Stromal cell of bone marrow (primary cell): ENCODE results near the gene DIP2A.
A peak's percentile ranks its signal among the peaks of the same experiment; 100 is the strongest.

Experiments
- DNase-seq: peaks from one replicate; pipeline ENCODE4 v3.0.0-alpha.2; 2012; ENCODE audit warnings: low read depth

The DIP2A gene, protein sequence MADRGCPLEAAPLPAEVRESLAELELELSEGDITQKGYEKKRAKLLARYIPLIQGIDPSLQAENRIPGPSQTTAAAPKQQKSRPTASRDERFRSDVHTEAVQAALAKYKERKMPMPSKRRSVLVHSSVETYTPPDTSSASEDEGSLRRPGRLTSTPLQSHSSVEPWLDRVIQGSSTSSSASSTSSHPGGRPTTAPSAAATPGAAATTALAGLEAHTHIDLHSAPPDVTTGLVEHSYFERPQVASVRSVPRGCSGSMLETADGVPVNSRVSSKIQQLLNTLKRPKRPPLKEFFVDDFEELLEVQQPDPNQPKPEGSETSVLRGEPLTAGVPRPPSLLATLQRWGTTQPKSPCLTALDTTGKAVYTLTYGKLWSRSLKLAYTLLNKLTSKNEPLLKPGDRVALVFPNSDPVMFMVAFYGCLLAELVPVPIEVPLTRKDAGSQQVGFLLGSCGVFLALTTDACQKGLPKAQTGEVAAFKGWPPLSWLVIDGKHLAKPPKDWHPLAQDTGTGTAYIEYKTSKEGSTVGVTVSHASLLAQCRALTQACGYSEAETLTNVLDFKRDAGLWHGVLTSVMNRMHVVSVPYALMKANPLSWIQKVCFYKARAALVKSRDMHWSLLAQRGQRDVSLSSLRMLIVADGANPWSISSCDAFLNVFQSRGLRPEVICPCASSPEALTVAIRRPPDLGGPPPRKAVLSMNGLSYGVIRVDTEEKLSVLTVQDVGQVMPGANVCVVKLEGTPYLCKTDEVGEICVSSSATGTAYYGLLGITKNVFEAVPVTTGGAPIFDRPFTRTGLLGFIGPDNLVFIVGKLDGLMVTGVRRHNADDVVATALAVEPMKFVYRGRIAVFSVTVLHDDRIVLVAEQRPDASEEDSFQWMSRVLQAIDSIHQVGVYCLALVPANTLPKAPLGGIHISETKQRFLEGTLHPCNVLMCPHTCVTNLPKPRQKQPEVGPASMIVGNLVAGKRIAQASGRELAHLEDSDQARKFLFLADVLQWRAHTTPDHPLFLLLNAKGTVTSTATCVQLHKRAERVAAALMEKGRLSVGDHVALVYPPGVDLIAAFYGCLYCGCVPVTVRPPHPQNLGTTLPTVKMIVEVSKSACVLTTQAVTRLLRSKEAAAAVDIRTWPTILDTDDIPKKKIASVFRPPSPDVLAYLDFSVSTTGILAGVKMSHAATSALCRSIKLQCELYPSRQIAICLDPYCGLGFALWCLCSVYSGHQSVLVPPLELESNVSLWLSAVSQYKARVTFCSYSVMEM (N-terminal part only)

DNA sequence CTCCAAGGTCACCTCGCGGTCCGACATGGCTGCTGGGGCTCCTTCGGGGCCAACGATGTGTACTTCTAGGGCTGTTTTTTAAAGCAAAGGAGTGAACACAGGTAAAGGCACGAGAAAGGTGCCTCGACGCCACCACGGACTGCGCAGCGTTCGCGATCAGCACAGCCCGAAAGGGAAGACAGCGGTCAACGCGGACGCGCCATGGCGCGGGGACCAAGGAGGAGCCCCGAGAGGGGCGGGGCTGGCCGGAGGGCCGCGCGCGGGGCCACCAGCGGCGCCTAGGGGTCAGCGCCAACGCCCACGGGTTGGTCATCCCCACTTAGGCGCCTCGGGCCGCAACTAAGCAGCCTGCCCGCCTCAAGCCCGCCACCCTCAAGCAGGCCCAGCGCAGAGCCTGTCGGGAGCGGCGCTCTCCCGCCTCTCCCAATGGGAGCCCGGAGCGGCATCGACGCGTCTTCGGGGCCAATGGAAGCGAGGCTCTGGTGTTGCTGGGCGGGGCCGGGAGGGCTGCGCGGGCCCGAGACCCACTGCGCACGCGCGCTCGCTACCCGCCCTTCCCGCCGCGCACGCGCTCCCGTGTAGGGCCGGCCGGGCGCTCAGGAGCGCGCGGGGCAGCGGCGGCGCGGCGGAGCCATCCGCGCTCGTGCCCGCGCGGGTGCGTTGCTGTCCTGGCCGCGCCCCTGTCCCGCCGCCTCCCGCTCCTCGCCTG, at the start of gene DIP2A:
DIP2A (plus strand) TSS at position 577 of the 709 bp plus-strand sequence. CDS start 241 bp downstream, outside the sequence.
- DNase-seq = peak; percentile 95

DNA sequence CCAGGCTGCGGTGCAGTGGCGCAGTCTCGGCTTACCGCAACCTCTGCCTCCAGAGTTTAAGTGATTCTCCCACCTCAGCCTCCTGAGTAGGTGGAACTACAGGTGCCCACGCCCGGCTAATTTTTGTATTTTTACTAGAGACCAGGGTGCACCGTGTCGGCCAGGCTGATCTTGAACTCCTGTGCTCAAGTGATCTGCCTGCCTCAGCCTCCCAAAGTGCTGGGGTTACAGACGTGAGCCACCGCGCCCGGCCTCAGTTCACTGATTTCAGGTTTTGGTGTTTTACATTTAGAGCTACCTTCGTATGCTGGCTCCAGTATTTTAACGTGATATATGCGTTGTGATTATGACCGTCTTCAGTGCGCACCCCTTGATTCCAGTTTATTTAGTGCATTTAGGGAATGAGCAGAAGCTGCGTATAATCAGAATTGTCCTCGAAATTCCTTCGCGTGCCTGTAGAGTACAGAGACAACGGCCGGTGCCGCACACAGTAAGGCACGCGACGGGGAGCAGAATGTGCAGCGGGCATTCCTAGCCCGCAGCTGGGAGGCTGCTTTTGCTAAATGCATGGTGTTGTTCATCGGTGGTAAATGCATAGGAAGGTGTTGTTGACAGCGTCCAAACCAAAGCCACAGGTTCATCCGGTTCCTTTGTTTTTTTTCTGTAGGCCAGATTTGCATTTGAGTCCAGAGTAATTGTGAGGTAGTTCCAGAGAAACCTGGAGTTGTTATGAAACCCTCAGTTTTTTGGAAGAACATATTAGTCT, 48.9 kb upstream of the DIP2A start:
- no peak for DNase-seq

DNA sequence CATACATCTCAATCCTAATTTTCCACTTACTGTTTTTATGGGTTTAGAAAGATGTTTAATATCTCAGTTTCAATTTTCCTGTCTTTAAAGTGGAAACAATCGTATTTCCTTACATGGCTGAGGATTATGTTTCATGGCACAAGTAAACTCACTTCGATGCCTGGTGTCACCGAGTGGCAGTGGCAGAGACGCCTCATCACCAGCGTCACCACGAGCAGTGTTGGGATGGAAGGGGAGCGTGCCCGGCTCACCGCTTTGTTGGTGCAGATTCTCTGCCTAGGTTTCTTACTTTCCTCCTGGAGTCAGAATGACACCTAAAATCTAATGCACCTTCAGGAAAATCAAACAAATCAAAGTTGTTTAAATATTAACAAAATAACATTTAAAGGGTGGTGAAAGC, 48.2 kb upstream of the DIP2A start:
- DNase-seq = no peak

DNA sequence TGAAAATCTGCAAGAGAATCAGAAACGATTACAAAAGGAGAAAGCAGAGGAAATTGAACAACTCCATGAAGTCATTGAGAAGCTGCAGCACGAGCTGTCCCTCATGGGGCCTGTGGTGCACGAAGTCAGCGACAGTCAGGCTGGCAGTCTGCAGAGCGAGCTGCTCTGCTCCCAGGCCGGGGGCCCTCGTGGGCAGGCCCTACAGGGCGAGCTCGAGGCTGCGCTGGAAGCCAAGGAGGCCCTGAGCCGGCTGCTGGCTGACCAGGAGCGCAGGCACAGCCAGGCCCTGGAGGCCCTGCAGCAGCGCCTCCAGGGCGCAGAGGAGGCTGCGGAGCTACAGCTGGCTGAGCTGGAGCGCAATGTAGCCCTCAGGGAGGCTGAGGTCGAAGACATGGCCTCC, 47.5 kb upstream of the DIP2A start:
- DNase-seq = no peak

DNA sequence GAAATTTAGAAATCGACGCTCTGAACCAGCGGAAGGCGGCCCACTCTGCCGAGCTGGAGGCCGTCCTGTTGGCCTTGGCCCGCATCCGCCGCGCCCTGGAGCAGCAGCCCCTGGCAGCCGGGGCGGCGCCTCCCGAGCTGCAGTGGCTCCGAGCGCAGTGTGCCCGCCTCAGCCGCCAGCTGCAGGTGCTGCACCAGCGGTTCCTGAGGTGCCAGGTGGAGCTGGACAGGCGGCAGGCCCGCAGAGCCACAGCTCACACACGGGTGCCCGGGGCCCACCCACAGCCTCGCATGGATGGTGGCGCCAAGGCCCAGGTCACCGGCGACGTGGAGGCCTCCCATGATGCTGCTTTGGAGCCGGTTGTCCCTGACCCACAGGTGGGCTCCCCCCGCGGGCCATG, 47.0 kb upstream of the DIP2A start:
- DNase-seq = no peak

DNA sequence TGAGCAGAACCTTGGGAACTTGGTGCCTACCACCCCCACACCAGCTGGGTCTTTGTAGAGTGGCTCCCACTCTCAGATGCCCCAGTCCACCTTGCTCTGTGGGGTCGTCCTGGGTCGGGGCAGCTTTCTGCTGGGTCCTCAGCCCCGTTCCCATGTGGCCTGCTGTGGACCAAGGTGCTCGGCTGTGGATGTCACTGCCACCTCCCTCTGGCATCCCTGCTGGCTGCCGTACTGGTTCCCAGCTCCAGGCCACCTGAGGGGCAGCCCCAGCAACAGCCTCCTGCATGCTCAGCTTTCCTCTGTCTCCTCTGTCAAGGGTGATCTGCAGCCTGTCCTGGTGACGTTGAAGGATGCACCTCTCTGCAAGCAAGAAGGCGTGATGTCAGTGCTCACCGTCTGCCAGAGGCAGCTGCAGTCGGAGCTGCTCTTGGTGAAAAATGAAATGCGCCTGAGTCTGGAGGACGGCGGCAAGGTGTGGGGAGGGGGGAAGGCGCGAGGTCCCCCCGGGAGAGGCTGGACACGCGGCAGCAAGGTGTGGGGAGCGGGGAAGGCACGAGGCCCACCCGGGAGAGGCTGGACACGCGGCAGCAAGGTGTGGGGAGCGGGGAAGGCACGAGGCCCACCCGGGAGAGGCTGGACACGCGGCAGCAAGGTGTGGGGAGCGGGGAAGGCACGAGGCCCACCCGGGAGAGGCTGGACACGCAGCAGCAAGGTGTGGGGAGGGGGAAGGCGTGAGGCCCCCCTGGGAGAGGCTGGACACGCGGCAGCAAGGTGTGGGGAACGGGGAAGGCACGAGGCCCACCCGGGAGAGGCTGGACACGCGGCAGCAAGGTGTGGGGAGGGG, 45.9 kb upstream of the DIP2A start:
- no peak for DNase-seq

DNA sequence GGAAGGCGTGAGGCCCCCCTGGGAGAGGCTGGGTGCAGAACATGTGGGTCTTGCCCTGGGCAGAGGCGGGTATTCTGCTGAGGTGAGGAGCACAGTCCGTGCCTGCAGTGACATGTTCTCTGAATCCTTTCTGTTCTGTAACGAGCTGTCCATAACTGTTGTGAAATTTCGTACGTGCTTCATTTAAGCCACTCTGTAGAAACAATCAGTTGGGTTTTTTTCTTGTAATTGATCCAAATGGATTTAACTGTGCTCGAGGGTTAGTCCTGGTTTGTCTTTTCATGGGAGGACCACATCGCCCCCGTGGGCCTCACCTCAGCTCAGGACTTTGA, 45.4 kb upstream of the DIP2A start:
- DNase-seq = no peak

DNA sequence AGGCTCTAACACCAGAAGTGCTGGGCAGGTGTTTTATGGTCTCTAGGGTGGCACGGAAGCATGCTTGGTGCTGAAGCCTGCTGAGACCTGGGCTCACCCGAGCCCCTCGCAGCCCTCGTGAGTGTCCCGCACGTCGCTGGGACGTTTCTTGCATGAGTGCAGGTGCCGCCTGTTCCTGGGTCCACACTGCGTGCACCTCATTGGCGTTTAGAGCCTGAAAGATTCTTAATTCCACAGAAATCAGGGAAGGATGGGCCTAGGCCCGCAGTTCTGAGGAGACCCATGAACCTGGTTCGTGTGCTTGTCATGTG, 43.8 kb upstream of the DIP2A start:
- DNase-seq = no peak

DNA sequence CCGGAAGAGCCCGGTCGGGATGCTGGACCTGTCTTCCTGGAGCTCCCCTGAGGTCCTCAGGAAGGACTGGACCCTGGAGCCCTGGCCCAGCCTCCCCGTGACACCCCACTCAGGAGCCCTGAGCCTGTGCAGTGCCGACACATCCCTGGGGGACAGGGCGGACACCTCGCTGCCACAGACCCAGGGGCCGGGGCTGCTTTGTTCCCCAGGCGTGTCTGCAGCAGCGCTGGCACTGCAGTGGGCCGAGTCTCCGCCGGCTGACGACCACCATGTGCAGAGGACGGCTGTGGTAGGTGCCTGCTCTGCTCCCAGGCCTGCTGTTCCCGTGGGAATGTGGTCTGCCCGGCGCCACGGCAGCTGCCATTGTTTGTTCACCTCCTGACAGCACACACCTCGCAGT, 42.1 kb upstream of the DIP2A start:
- no peak for DNase-seq

DNA sequence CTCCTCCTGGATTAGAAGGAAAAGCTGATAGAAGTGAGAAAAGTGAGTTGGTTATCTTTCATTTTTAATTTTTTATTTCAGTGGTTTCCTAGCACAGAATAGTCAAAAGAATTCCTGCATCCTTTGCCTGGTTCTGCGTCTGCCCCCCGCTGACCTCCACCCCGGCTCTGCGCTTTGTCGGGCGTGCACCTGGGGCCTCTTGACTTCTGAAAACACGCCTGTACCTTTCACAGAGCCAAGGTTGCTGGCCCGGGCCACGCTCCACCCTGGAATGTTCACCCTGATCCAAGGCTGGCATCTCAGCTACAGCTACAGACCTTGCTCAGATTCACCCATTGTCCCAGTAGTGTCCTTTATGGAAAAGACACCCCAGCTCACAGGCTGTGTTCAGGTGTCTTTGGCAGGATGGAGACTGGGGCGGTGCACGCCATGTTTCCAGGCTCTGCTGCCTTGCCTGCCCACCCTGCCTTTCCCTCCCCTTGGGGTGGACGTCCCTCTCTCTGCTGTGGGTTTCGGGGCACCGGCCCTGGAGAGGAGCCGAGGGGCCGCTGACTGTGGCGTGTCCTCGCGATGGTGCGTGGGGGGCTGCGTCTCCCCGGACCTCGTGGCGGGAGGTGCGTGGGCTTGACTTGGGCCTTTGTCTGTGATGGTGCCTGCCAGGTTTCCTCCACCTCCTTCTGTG, 40.3 kb upstream of the DIP2A start:
- no peak for DNase-seq

DNA sequence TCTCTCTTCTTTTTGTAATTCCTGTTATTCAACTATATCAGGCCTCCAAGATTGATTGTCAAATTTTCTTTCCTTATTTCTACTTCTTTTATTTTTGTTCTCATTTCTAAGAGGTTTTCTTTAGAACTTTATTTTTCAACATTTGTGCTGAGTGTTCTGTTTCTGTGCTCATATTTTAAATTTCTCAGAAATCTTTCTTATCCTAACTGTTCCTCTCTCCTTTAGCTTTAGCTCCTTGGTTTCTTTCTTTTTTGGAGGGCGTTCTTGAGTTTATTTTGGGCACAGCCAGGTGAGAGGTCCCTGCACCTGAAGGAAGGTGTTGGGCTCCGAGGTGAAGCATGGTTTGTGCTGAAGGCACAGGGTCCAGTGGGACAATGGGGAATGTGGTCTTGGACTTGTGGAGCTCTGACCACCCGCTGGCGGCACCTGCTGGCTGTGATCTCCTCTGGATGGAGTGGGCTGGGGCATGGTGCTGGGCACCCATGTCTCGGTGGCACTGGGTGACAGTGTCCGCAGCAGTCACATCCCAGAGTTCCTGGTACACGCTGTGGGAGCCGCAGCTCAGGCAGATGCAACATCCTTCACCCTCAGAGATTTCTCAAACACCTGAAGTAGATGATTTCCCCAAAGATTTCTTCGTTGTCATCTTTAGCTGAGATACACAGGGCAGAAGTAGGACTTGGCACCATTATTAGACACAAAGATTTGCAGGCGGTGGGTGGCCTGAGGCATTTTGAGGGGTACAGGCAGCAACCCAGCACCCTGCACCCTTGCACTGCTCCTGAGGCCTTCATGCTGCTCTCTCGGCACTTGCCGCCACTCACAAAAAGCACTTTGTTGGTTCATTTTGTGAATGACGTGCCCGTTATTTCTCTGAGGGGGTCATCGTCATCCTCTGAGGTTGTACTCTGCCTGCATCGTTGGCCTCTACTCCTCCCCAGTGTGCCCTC, 38.2 kb upstream of the DIP2A start:
- no peak for DNase-seq

DNA sequence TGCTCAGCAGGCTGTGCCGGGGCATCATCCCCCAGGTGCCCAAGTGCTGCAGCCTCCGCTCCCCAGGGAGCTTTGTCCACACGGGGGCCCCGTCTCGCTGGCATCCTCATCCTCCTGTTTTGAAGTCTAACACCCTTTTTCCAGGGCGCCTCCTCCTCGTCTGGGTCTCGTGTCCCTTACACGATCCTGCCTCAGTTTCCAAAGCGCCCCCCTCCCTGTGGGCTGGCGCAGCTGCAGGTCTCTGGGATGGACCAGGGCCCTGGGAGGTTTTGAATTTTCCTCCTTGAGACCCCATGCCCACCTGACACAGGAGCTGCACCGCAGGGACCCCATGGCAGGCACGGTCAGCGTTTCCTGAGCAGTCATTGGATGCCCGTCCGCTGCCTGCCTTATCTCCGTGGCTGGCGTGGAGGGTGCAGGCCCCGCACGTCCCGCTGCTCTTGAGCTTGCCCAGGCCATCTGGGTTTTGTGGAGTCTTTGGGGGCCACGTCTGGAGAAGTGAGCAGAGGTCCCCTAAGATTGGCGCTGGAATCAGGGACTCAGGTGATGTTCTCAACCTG, 37.4 kb upstream of the DIP2A start:
- no peak for DNase-seq

DNA sequence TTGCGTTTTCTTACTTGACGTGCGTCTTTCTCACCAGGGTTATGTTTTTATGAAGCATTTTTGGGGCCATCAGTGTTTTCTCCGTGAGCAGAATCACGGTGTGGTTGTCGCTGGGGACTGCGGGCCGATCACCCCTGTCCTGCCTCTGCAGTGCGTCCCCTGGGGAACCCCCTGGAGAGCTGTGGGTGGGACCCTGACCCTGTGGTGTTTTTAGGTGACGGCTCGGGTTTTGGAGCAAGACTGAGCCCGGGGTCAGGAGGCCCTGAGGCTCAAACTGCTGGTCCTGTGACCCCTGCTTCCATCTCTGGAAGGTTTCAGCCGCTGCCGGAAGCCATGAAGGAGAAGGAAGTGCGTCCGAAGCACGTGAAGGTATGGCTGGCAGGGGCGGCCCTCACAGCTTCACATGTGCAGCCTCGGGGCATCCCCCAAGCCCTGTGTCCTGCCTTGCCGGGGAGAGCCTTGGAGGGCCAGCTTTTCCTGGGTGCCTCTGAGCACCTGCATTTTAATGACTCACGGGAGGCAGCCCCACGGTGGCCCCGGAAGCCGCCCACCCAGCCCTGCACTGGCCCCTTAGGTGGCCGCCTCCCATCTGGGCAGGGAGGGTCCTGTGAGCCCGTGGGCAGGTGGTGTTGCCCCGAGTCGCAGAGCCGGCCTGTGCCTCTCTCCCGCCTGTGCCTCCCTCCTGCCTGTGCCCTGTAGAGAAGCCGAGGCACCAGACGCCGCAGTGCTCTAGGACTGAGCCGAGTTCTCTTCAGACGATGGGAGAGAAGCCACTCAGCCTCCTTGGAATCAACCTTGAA, 36.7 kb upstream of the DIP2A start:
- DNase-seq = no peak

DNA sequence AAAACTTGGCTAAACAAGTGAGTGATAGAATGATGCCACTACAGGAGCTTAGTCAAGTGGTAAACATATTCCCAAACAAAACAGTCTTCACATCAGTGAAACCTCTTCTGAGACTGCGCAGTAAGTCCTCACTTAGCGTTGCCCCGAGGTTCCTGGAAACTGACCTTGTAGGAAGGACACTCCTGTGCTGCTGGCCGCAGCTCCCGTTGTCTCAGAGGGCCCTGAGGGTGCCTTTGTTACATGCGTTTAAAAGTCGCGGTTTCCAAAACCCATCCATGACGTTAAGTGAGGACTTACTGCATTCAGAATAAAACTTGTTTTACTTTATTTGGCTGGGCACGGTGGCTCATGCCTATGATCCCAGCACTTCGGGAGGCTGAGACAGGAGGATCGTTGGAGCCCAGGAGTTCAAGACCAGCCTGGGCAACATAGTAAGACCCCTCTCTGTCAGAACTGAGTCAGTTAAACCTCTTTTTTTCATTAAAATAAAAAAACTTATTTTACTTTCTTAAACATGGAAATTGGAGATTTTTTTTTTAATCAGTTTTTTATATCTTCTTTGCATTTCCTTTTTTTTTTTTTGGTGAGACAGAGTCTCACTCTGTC, 36.0 kb upstream of the DIP2A start:
- DNase-seq = no peak

DNA sequence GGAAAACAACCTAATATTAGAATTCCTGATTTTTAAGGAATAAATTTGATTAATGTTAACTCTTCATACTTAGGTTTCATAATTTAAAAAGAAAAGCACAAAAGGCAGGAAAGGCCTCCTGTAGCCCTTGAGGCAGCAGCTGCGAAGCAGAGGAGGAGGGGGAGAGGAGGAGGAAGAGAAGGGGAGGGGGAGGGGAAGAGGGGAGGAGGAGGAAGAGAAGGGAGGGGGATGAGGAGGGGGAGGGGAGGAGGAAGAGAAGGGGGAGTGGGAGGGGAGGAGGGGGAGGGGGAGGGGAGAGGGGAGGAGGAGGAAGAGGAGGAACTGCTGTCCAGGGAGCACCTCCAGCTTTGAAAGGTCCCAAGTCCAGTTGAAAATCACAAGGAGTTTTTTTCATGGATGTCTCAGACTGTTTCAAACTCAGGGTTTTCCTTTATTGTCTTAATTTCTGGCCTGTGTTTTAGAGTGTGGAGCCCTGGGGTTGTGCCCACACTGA, 35.1 kb upstream of the DIP2A start:
- no peak for DNase-seq

DNA sequence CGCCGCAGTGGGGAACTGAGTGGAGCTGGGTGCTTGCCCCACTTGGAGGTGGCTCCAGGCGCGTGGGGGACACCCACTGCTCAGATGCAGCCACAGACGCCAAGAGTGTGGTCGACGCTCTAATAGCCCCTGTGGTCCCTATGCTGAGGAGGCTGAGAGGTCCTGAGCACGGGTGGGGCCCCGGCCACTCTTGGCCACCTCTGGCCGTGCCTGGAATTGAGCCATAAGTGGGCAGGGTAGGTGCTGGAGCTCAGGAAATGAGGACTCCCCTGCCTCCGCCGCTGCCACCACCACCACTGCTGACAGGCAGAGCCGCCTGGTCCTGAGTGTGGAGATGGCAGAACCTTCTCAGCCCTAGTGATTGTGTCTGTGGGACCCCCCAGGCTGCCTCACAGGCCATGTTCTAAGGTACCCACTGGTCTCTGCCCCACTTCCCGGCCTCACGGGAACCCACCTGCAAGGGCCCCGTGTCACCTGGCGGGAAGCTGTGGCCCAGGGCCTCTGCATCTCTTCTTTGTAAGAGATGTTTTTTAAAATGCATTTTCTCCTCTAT, 34.6 kb upstream of the DIP2A start:
- DNase-seq = no peak

DNA sequence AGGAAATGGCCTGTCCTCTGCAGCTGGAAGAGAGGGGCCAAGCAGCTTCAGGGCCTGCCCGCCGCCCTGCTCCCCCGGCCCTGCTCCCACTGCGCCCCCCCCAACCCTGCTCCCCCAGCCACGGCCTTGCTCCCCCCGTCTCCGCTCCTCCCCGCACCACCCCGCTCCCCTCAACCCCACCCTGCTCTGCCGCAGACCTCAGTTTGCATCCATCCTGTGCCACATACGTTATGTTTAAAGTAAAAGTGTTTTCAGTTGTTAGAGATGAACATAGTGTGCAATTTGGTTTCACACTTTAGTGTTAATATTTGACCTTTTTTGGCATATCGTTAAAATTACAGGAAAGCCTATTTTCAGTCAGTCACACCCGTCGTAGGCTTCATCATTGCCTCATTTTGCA, 34.1 kb upstream of the DIP2A start:
- no peak for DNase-seq
